Measurements from ENCODE around the gene DLK1. TPM values are rescaled to one million over a fixed set of nuclear protein-coding genes. Genes with fewer than 3 reads are reported as not detected.

Gene DLK1
- total RNA-seq, 2 experiments from 2014 or later, result not detected

DNA sequence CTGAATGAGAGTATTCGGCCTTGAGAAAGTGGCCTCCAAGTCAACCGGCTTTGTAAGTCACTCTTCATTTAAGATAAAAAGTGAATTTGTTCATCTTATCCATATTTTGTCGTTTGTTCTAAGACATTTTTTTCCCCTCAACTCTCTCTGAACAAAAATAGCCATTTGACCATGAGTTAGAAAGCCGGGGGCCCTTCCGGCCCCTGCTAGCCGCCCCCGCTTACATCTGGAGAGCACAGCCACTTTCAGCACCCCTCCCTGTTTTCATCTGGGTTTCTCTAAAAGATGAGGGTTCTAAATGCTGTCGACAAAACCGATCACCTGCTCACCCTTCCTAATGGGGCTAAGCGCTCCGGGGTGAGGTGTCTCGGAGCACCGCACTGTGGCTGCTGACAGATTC, 30.7 kb upstream of the DLK1 start:
- intact Hi-C loops (cut with micrococcal nuclease), result no loop called here
- DNase-seq, result no peak
- Mint-ChIP-seq H3K27me3 (peaks cover 6% of the 10 kb centered on the region), H3K36me3 (no peaks in the 10 kb centered on the region), H3K27ac (no peak overlapping the region), H3K4me3 (no peak overlapping the region), H3K9me3 (no peaks in the 10 kb centered on the region), H3K4me1 (ENCODE audit: low read depth) (no peaks in the 10 kb centered on the region)
- ChIA-PET POLR2A (no interaction called here), CTCF (no interaction called here)

DNA sequence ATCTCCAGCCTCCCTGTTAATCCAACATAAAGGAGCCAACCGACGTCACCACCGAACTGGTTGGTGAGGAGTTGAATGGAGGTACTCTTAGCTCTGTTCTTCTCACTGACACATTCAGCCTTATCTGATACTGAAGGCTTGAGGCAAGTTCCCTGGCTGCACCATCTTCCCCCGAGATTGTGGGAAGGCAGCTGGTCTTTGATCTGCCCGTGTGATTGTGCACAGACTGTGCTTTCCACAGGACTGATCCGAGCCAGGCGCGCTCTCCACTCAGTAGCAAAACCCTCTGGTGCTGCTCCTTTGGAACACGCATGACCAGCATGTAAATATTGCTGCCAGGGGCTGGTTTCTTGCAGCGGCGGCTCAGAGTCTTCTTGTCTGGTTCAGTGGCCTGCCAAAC, 30.1 kb upstream of the DLK1 start:
- H3K27me3 Mint-ChIP-seq, result peaks cover 8% of the 10 kb centered on the region
- no peak overlapping the region for H3K4me3 Mint-ChIP-seq
- H3K9me3 Mint-ChIP-seq, result no peaks in the 10 kb centered on the region
- H3K4me1 Mint-ChIP-seq (ENCODE audit: low read depth), result no peaks in the 10 kb centered on the region
- DNase-seq, result no peak
- POLR2A ChIA-PET, result no interaction called here
- CTCF ChIA-PET, result no interaction called here
- H3K27ac Mint-ChIP-seq, result no peak overlapping the region
- intact Hi-C loops (cut with micrococcal nuclease), result no loop called here
- H3K36me3 Mint-ChIP-seq, result no peaks in the 10 kb centered on the region

DNA sequence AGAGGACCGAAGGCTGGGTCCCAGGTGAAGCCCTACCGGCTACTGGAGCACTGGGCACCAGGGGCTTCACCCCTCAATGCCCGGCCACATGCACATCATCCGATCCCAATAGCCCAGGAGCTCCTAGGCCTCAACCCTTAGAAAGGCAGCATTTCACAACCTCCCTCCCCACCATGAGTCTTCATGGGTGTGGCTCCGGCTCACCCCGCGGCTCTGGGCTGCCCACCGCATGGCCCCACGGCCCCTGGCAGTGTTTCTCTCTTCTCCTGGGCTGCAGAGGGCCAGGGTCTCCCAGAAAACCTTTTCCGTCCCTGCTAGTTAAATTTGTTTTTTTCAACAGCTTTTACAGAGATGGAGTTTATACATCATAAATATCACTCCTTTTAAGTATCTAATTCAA, 28.6 kb upstream of the DLK1 start:
- no peaks in the 10 kb centered on the region for H3K36me3 Mint-ChIP-seq
- intact Hi-C loops (cut with micrococcal nuclease), result no loop called here
- H3K4me3 Mint-ChIP-seq, result no peak overlapping the region
- CTCF ChIA-PET, result no interaction called here
- no peak overlapping the region for H3K27ac Mint-ChIP-seq
- peaks cover 7% of the 10 kb centered on the region for H3K27me3 Mint-ChIP-seq
- no peaks in the 10 kb centered on the region for H3K4me1 Mint-ChIP-seq (ENCODE audit: low read depth)
- POLR2A ChIA-PET, result no interaction called here
- no peaks in the 10 kb centered on the region for H3K9me3 Mint-ChIP-seq
- DNase-seq, result no peak

DNA sequence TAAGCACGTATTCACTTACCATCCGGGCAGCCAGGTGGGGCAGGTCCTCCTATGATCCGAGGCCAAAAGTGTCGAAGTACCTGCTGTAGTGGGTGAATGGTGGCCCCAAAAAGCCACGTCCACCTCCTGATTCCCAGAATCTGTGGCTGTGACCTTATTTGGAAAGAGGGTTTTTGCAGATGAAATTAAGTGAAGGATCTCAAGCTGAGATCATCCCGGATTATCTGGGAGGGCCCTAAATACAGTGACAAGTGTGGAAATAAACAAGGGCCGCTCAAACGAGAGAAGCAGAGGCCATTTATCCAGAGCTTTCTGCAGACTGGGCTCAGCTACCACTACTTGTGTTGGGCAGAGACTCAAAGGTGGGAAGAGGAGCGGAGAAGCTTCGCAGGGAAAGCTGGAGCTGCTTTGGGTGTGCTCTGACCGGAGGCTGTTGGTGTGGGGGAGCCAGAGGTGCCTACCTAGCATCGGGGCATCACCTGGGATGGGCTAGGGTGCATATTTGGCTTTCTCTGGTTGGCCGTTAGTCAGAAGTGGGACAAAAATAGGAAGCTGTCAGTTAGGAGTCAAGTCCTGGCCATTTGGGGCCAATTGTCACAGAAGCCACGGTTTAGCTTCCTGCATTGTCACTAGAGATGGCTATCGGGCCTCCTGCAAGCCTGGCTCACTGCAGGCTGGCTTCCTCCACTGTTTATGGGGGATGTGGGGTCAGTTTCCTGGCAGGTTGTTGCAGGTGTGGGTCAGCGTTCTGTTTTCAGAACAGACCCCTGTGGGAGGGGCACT, 27.8 kb upstream of the DLK1 start:
- CTCF ChIA-PET, result interaction anchor here (0.8 kb wide), 1 partner anchor 36 kb away, joined by 3 read pairs; no protein-coding TSS in a partner anchor
- intact Hi-C loops (cut with micrococcal nuclease), result no loop called here
- H3K27me3 Mint-ChIP-seq, result peaks cover 6% of the 10 kb centered on the region
- H3K4me1 Mint-ChIP-seq (ENCODE audit: low read depth), result no peaks in the 10 kb centered on the region
- no peak overlapping the region for H3K4me3 Mint-ChIP-seq
- no peaks in the 10 kb centered on the region for H3K36me3 Mint-ChIP-seq
- no peak for DNase-seq
- no peaks in the 10 kb centered on the region for H3K9me3 Mint-ChIP-seq
- POLR2A ChIA-PET, result no interaction called here
- H3K27ac Mint-ChIP-seq, result no peak overlapping the region

DNA sequence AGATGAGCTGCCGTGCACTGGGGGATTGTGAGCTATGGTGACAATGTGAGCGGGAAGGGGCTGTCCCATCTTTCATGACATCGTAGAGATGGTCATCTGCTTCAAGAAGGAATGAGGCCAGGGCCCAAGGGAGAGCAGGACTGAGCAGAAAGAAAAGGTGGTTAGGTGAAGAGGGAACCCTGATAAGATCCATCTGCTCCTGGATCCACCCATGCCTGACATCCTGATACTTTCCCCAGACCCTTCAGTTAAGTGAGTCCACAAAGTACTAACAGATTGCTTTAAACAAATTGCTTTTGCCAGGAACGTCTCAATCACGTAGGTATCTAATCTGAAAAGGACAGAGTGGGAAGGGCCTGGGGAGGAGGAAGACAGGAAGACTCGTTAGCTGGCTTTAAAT, 25.4 kb upstream of the DLK1 start:
- Mint-ChIP-seq H3K36me3 (no peaks in the 10 kb centered on the region), H3K4me1 (ENCODE audit: low read depth) (no peaks in the 10 kb centered on the region), H3K27ac (no peak overlapping the region), H3K27me3 (peaks cover 6% of the 10 kb centered on the region), H3K4me3 (no peak overlapping the region), H3K9me3 (no peaks in the 10 kb centered on the region)
- DNase-seq, result no peak
- ChIA-PET CTCF (no interaction called here), POLR2A (no interaction called here)
- intact Hi-C loops (cut with micrococcal nuclease), result no loop called here

DNA sequence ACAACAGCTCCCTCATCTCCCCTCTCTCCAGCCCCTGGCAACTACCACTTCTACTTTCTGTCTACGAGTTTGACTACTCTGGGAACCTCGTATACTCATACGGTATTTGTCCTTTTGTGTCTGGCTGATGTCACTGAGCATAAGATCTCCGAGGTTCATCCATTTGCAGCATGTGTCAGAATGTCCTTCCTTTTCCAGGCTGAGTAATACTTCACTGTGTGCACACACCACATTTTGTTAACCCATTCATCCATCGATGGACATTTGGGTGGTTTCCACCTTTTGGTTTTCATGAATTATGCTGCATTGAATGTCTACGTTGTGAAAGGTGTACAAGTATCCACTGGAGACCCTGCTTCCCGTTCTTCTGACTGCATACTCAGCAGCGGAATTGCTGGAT, 24.1 kb upstream of the DLK1 start:
- Mint-ChIP-seq H3K9me3 (no peaks in the 10 kb centered on the region), H3K4me1 (ENCODE audit: low read depth) (no peaks in the 10 kb centered on the region), H3K4me3 (no peak overlapping the region), H3K27me3 (peaks cover 9% of the 10 kb centered on the region), H3K27ac (no peak overlapping the region), H3K36me3 (no peaks in the 10 kb centered on the region)
- intact Hi-C loops (cut with micrococcal nuclease), result no loop called here
- no peak for DNase-seq
- ChIA-PET POLR2A (no interaction called here), CTCF (interaction anchor here (0.6 kb wide), 1 partner anchor 28 kb away, joined by 3 read pairs; no protein-coding TSS in a partner anchor)

DNA sequence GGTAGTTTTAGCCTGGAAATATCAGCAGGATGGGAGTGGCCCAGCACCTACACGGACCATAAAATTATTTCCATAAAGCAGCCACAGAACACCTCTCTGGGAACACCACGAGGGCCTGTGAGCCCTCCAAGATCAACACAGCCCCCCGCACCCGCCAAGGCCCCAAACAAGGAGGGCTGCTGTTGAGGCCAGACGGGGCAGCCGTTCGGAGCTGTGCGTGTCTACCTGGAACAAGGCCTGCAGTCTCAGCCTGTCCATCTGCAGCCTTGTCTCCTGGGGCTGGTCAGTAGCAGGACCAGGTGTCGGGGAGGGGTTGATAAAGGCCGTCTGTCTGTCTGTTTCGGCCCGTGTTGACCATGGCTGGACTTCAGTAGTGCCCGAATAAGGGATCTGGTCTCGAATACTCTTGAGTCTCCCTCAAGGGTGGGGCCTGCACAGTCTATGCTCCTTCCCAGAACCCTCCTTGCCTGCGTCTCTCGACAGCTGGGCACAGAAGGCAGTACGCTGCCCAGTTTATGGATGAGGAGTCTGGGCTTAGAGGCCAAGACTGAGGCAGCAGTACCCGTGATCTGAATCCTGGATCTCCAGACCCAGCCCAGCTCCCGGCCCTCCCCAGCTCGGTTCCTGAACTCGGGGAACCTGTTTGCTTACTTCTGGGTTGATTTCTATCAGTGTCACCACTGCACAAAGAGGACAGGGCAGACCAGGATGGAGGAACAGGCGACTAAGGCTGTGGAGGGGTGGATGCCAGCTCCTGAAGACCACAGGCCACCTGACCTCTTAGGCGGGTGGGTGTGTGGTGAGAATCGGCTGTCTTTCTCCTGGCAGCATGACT, 23.1 kb upstream of the DLK1 start:
- Mint-ChIP-seq H3K9me3 (no peaks in the 10 kb centered on the region), H3K4me3 (no peak overlapping the region), H3K27ac (no peak overlapping the region), H3K27me3 (peaks cover 9% of the 10 kb centered on the region), H3K4me1 (ENCODE audit: low read depth) (no peaks in the 10 kb centered on the region), H3K36me3 (no peaks in the 10 kb centered on the region)
- ChIA-PET POLR2A (no interaction called here), CTCF (interaction anchor here (0.6 kb wide), 1 partner anchor 50 kb away, joined by 3 read pairs; no protein-coding TSS in a partner anchor)
- no peak for DNase-seq
- intact Hi-C loops (cut with micrococcal nuclease), result no loop called here

DNA sequence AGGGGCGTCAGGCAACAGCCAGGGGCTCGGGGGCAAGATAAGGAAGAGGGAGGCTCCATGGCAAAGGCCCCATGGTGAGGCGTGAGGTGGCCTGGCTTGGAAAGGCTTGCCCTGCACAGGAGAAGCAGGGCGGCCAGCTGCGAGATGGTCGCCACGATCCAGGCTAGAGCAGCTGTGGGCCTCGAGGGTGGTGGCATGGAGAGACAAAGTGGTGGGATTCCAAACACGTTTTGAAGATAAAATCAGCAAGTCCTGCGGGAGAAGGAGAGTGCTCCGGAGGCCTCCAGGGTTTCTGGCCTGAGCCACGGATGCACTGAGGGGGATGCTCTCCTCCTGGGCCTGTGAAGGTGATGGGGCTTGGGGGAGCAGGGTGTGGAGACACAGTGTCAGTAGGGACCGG, 20.5 kb upstream of the DLK1 start:
- Mint-ChIP-seq H3K27me3 (peaks cover 18% of the 10 kb centered on the region), H3K36me3 (no peaks in the 10 kb centered on the region), H3K4me3 (no peak overlapping the region), H3K4me1 (ENCODE audit: low read depth) (no peaks in the 10 kb centered on the region), H3K9me3 (no peaks in the 10 kb centered on the region), H3K27ac (no peak overlapping the region)
- CTCF ChIA-PET, result no interaction called here
- DNase-seq, result no peak
- POLR2A ChIA-PET, result no interaction called here
- intact Hi-C loops (cut with micrococcal nuclease), result no loop called here

DNA sequence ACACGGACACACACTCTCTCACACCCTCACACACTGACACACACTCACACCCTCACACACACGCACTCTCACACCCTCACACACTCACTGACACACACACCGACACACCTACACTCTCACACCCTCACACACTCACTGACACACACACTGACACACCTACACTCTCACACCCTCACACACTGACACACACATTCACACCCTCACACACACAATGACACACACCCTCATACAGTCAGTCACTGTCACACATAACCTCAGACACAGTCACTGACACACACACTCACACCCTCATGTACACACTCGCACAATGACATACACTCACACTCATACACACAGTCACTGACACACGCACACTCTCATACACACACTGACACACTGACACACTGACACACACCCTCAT, 19.8 kb upstream of the DLK1 start:
- peaks cover 24% of the 10 kb centered on the region for H3K27me3 Mint-ChIP-seq
- no peaks in the 10 kb centered on the region for H3K36me3 Mint-ChIP-seq
- POLR2A ChIA-PET, result no interaction called here
- CTCF ChIA-PET, result no interaction called here
- H3K27ac Mint-ChIP-seq, result no peak overlapping the region
- intact Hi-C loops (cut with micrococcal nuclease), result no loop called here
- H3K4me3 Mint-ChIP-seq, result no peak overlapping the region
- no peaks in the 10 kb centered on the region for H3K9me3 Mint-ChIP-seq
- no peak for DNase-seq
- H3K4me1 Mint-ChIP-seq (ENCODE audit: low read depth), result no peaks in the 10 kb centered on the region

DNA sequence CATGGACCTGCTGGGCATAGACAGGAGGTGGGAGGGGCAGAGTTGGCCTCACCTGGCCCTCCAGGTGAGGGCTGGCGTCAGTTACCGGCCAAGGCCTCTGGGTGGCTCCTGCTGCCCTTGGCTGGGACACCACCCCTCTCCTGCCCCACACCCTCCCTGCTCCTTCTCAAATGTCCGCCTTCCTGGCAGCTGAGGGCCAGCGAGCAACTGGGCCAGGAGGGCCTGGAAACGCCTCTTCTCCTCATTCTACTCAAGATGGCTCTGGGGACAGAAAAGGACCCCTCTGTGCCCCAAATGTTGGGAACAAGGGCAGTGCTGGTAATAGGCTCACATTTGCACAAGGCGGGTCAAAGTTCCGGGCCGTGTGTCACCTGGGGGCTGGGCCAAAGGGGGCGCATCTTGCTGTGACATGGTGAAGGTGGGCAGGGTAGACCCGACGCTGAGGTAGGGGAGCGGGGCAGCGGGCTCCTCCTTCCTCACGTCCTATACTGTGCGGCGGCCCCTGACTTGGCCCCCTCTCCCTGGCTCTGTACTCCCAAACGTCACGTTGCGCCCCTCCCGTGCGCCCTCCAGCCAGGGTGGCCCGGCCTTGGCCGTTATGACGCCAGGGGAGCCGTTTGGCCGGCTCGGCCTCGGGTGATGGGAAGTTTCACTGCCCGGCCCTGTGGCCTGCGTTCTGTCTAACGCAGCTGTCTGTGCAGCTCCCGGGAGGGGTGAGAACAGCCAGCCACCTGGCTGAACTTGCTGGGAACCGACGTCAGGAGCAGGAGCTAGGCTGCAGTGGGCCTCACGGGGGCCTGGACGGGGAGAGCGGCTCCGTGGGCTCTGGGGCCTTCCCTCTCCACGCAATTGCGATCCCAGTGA, 18.0 kb upstream of the DLK1 start:
- peaks cover 30% of the 10 kb centered on the region for H3K27me3 Mint-ChIP-seq
- ChIA-PET POLR2A (no interaction called here), CTCF (no interaction called here)
- no peak overlapping the region for H3K27ac Mint-ChIP-seq
- no peaks in the 10 kb centered on the region for H3K36me3 Mint-ChIP-seq
- no peaks in the 10 kb centered on the region for H3K9me3 Mint-ChIP-seq
- no peaks in the 10 kb centered on the region for H3K4me1 Mint-ChIP-seq (ENCODE audit: low read depth)
- H3K4me3 Mint-ChIP-seq, result no peak overlapping the region
- intact Hi-C loops (cut with micrococcal nuclease), result no loop called here
- no peak for DNase-seq

DNA sequence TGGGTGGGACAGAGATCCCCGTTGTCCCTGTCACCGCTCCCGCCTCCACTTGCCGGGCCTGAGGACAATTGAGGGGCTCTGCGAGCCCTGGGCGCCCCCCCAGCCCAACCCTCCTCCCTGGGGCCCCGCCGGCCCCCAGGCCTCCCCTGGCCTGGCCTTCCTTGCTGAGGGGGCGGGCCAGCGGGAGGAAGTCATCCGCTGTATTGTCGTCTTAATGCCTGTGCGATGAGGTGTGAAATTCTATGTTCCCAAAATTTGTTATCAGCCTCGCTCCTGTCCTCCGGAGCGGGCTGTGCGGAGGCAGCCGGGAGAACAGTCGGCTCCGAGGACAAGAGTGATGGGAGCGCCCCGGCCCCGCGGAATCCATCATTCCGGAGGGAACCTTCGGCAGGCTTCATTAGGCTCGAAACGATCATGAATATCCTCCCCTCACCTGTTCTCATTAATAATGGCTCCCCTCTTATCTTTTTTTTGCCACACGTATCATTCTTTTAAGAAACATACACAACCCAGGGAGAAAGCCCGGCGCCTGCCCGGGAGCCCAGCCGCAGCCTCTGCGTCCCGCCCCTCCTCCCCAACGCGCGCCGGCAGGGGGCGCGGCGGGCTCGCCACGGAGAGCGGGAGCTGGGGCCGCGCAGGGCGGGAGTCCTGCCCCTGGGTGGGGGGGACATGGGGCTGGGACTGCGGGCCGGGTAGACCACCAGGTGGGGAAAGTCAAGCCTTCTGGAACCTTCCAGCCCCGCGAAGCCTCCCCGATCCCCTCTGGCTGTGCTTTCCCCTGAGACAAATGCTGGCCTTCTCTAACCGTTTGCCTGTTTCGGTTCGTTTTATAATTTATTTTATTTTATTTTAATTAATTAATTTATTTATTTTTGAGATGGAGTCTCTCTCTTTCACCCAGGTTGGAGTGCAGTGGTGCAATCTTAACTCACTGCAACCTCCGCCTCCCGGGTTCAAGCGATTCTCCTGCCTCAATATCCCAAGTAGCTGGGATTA, 17.1 kb upstream of the DLK1 start:
- Mint-ChIP-seq H3K9me3 (no peaks in the 10 kb centered on the region), H3K4me1 (ENCODE audit: low read depth) (no peaks in the 10 kb centered on the region), H3K36me3 (no peaks in the 10 kb centered on the region), H3K4me3 (no peak overlapping the region), H3K27me3 (peaks cover 31% of the 10 kb centered on the region), H3K27ac (no peak overlapping the region)
- no peak for DNase-seq
- intact Hi-C loops (cut with micrococcal nuclease), result no loop called here
- POLR2A ChIA-PET, result no interaction called here
- CTCF ChIA-PET, result no interaction called here
